22Rv1 (cell line): ENCODE measurements around the gene LRRC4B.

Experiments used
- ZFX ChIP-seq: fragments of 450-650 bp; IDR thresholded peaks from 2 replicates; pipeline ENCODE4 v1.6.1; 2017; ENCODE audit warnings: antibody characterized with exemption, borderline replicate concordance
- TF ChIP-seq, protein P1 (sequence below): fragments of 450-650 bp; IDR thresholded peaks from 2 replicates; pipeline ENCODE4 v1.5.1; 2017; ENCODE audit warnings: mild to moderate bottlenecking

DNA sequence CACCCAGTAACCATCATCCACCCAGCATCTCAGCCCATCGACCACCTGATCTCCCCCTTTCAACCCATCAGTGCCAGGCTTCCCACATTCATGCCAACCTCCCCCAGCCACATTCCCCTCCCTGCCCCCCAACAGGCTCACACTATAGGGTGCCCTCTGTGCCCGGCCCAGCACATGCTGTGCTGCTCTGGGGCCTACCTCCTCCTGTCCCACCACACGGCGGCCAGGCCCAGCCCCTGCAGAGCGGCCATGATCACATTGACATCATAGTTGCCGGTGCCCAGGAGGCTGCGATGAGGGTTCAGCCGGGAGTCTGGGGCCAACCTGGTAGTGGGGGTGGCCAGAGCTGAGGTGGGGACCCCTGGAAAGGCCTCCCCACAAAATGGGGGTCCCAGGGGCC lies 60.9 kb downstream of the LRRC4B start:
- TF ChIP-seq, protein P1, sequence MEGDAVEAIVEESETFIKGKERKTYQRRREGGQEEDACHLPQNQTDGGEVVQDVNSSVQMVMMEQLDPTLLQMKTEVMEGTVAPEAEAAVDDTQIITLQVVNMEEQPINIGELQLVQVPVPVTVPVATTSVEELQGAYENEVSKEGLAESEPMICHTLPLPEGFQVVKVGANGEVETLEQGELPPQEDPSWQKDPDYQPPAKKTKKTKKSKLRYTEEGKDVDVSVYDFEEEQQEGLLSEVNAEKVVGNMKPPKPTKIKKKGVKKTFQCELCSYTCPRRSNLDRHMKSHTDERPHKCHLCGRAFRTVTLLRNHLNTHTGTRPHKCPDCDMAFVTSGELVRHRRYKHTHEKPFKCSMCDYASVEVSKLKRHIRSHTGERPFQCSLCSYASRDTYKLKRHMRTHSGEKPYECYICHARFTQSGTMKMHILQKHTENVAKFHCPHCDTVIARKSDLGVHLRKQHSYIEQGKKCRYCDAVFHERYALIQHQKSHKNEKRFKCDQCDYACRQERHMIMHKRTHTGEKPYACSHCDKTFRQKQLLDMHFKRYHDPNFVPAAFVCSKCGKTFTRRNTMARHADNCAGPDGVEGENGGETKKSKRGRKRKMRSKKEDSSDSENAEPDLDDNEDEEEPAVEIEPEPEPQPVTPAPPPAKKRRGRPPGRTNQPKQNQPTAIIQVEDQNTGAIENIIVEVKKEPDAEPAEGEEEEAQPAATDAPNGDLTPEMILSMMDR = no peak
- no peak for TF ChIP-seq ZFX
